Heart right ventricle (tissue), 16 donors: Measurements from ENCODE around the gene NPTX2. TPM values are rescaled to one million over a fixed set of nuclear protein-coding genes. Genes with fewer than 3 reads are reported as not detected.

Experiments
- ATAC-seq, 8 donors: fragments of 200-7000 bp; cut with Tn5 transposase; one replicate each; pipeline ENCODE4 v1.9.1; 2020; ENCODE audit warnings: mild to moderate bottlenecking in 8 of 8, moderate library complexity in 8 of 8, moderate number of reproducible peaks in 1 of 8
- DNase-seq, 2 donors: peaks; one replicate each; pipeline ENCODE4 v3.0.0-alpha.2; 2020
- H3K27ac ChIP-seq, 10 donors: fragments of 200-600 bp; sonication (generic) in 2 of 10; one replicate each; pipeline versions ENCODE4 v1.5.0 to v1.8.0; 2020 to 2022; ENCODE audit warnings: mild to moderate bottlenecking in 3 of 10
- H3K27me3 ChIP-seq, 7 donors: fragments of 200-600 bp; one replicate each; pipeline ENCODE4 v1.8.0; 2021 to 2022; ENCODE audit warnings: mild to moderate bottlenecking in 2 of 7
- H3K36me3 ChIP-seq, 9 donors: fragments of 200-600 bp; sonication (generic) in 1 of 9; one replicate each; pipeline versions ENCODE4 v1.5.0 to v1.8.0; 2020 to 2022; ENCODE audit warnings: mild to moderate bottlenecking in 2 of 9
- H3K4me1 ChIP-seq, 9 donors: fragments of 200-600 bp; sonication (generic) in 1 of 9; one replicate each; pipeline versions ENCODE4 v1.5.0 to v1.8.0; 2020 to 2022; ENCODE audit warnings: mild to moderate bottlenecking in 4 of 9
- H3K4me3 ChIP-seq, 10 donors: fragments of 200-600 bp; sonication (generic) in 2 of 10; one replicate each; pipeline versions ENCODE4 v1.5.0 to v1.8.0; 2020 to 2022; ENCODE audit warnings: mild to moderate bottlenecking in 7 of 10, moderate library complexity in 2 of 10
- H3K9me3 ChIP-seq, 11 donors: fragments of 200-600 bp in 10 of 11; sonication (generic) in 2 of 11; one replicate each; pipeline versions ENCODE4 v1.5.0 to v1.8.0; 2013 to 2022; ENCODE audit warnings: mild to moderate bottlenecking in 2 of 11, control low read depth in 1 of 11, moderate library complexity in 1 of 11
- CTCF ChIP-seq, 9 donors: fragments of 200-600 bp; sonication (generic) in 2 of 9; IDR thresholded peaks; one replicate each; pipeline versions ENCODE4 v1.5.0 to v1.8.0; 2021 to 2022; ENCODE audit warnings: antibody characterized with exemption in 9 of 9, mild to moderate bottlenecking in 5 of 9, moderate library complexity in 1 of 9
- WGBS, 2 donors: extraction: QIAGEN DNeasy Blood & Tissue Kit; methylation state at CpG; one replicate each; pipeline ENCODE4 v1.1.7; 2013; ENCODE audit warnings: inconsistent platforms in 1 of 2; 5-methylcytosine and 5-hydroxymethylcytosine counted together
- intact Hi-C, 10 donors: fragments of 100-400 bp; cut with DNase I; formaldehyde crosslinking; loops; one replicate each; pipeline versions ENCODE4 v1.11.1 to v1.14.2; 2022
- polyA plus RNA-seq, 2 donors: library from polyadenylated mRNA; stranded (reverse); fragments of 200-250 nt; gene quantifications; one replicate each; pipeline ENCODE4 v1.2.3, GENCODE V29; 2013
- total RNA-seq, 10 donors: library from RNA; stranded (reverse); fragmentation: NEBNext Ultra II Directional in 3 of 10; extraction: Animal tissue kit (Norgen Biotek cat#: 25700) in 3 of 10; gene quantifications; one replicate each; pipeline versions ENCODE4 v1.2.1 to v1.2.4, GENCODE V29; 2021 to 2023
- donor health status: Arrhythmogenic right ventricular cardiomyopathy.
- donor health status: ischemic (EF 13 %, LVEDD 7.1; RV severe dilation, severe dysfunction).
- donor health status: healthy with polysubstance abuse.
- donor health status: DM: no; HTN: yes; CAD: no.
- donor health status: DM: no; HTN: no; CAD: no.
- donor health status: ischemic (EF 25% LVEDD 6.9; RV normal size, moderate dysfunction).
- donor health status: ischemic (EF 25% LVEDD 5.7; RV mildly dilated, moderate dysfunction).
- donor health status: healthy.
- donor health status: DM: yes; HTN: yes; CAD: no.
- donor health status: Ischemic cardiomyopathy.
- donor health status: ischemic (EF 35%, LVEDD 5.7; RV mildly dilated, moderate dysfunction).
- donor health status: nonischemic (EF 11% LVEDD 7.7; RV severe dilation, severe dysfunction).
- donor health status: DM: yes; HTN: yes; CAD: no.
- donor health status: PGD.
- donor health status: ischemic (EF 29% LVEDD 5.4; RV normal size, mild dysfunction).
- donor health status: nonischemic (EF 23%, LVEDD 6.1; RV moderate dilation, normal function).

The NPTX2 gene
- total and polyA plus RNA-seq, 12 donors = 0.44 to 11.1 (median 1.7) TPM

GRCh38 chr7:98594787-98595186 lies 22.3 kb upstream of the NPTX2 start:
- no peak overlapping the region for H3K4me3 ChIP-seq
- intact Hi-C loops = no loop called here
- WGBS, 2 donors = 55 to 64% methylated on average over 5 of the region's 5 CpGs
- no peak for TF ChIP-seq CTCF (IDR thresholded peaks at IDR 0.05)
- ATAC-seq (no peak), DNase-seq (no peak)
- no peaks in the 10 kb centered on the region for H3K36me3 ChIP-seq
- H3K27ac ChIP-seq = no peak overlapping the region
- H3K9me3 ChIP-seq = no peaks in the 10 kb centered on the region
- H3K27me3 ChIP-seq = peaks cover 0 to 32% (median 10%) of the 10 kb centered on the region in 7 donors
- H3K4me1 ChIP-seq = no peaks in the 10 kb centered on the region

GRCh38 chr7:98598846-98599615 lies 18.1 kb upstream of the NPTX2 start:
- no peak for ATAC-seq
- Histone ChIP-seq H3K27ac (no peak overlapping the region), H3K9me3 (no peaks in the 10 kb centered on the region), H3K4me1 (no peaks in the 10 kb centered on the region), H3K36me3 (no peaks in the 10 kb centered on the region), H3K4me3 (no peak overlapping the region), H3K27me3 (peaks cover 0 to 27% (median 15%) of the 10 kb centered on the region in 7 donors)
- 65 to 83% methylated on average over 6 of the region's 6 CpGs for WGBS, 2 donors
- TF ChIP-seq CTCF (IDR thresholded peaks at IDR 0.05) = no peak
- no peak for DNase-seq
- intact Hi-C loops = no loop called here

- no peak for TF ChIP-seq CTCF (IDR thresholded peaks at IDR 0.05)
- no peak overlapping the region for H3K27ac ChIP-seq
- peaks cover 0 to 24% (median 14%) of the 10 kb centered on the region in 7 donors for H3K27me3 ChIP-seq
- H3K36me3 ChIP-seq = no peaks in the 10 kb centered on the region
- no peak overlapping the region for H3K4me3 ChIP-seq
- intact Hi-C loops = no loop called here
- no peak for DNase-seq
- no peaks in the 10 kb centered on the region for H3K9me3 ChIP-seq
- no peak for ATAC-seq
- no peaks in the 10 kb centered on the region for H3K4me1 ChIP-seq
- WGBS, 2 donors = 88 to 93% methylated on average over 6 of the region's 6 CpGs
These were observed 17.2 kb upstream of the NPTX2 start for GRCh38 chr7:98599886-98600285.

GRCh38 chr7:98602755-98603398 lies 14.2 kb upstream of the NPTX2 start:
- WGBS, 2 donors = 62 to 63% methylated on average over 3 of the region's 3 CpGs
- TF ChIP-seq CTCF (IDR thresholded peaks at IDR 0.05) = no peak
- H3K36me3 ChIP-seq = no peaks in the 10 kb centered on the region

More at GRCh38 chr7:98602755-98603398, 14.2 kb upstream of the NPTX2 start:
- no peak overlapping the region for H3K4me3 ChIP-seq
- DNase-seq (no peak), ATAC-seq (no peak)
- intact Hi-C loops = no loop called here
- H3K27me3 ChIP-seq = peaks cover 0 to 15% (median 10%) of the 10 kb centered on the region in 7 donors
- no peaks in the 10 kb centered on the region for H3K4me1 ChIP-seq
- no peak overlapping the region for H3K27ac ChIP-seq
- H3K9me3 ChIP-seq = no peaks in the 10 kb centered on the region
